ENCODE measurements around the gene GLRX2. TPM values are rescaled to one million over a fixed set of nuclear protein-coding genes. Genes with fewer than 3 reads are reported as not detected.

Gene GLRX2
- polyA plus RNA-seq, 3 donors = 4.2 to 16.1 (median 15.2) TPM

GRCh38 chr1:193110246-193110645 is 5.0 kb upstream of the GLRX2 start:
- Mint-ChIP-seq H3K36me3 (no peaks in the 10 kb centered on the region), H3K27me3 (ENCODE audit: low read depth in 3 of 3) (peaks cover 0 to 3% (median 1%) of the 10 kb centered on the region in 3 donors), H3K27ac (no peak overlapping the region), H3K9me3 (no peaks in the 10 kb centered on the region), H3K4me3 (no peak overlapping the region), H3K4me1 (peaks cover 20% of the 10 kb centered on the region)
- Histone ChIP-seq H4K20me1 (ENCODE audit: insufficient read depth, low read length) (no peaks in the 10 kb centered on the region), H3K4me2 (replicated peaks; ENCODE audit: extremely low read depth, low read length, poor library complexity, severe bottlenecking) (no peak overlapping the region), H3K27me3 (ENCODE audit: control insufficient read depth in 2 of 2, insufficient read depth in 2 of 2, low read length in 2 of 2) (no peaks in the 10 kb centered on the region), H3K4me3 (replicated peaks in 1 of 3; ENCODE audit: low read depth in 2 of 3, low read length in 3 of 3) (no peak overlapping the region), H3K79me2 (ENCODE audit: insufficient read depth, low read length) (no peaks in the 10 kb centered on the region), H2AFZ (ENCODE audit: insufficient read depth, low read depth, low read length, poor library complexity, severe bottlenecking) (no peak overlapping the region), H3K9ac (ENCODE audit: insufficient read depth, low read length, poor library complexity, severe bottlenecking) (no peak overlapping the region), H3K9me3 (replicated peaks in 1 of 2; ENCODE audit: control insufficient read depth in 1 of 2, insufficient read depth in 1 of 2, low read length in 2 of 2) (no peaks in the 10 kb centered on the region), H3K27ac (ENCODE audit: low read depth in 1 of 2, low read length in 2 of 2) (no peak overlapping the region), H3K4me1 (ENCODE audit: control insufficient read depth in 1 of 2, insufficient read depth in 2 of 2, low read length in 2 of 2) (peaks cover 17 to 20% of the 10 kb centered on the region in 2 donors), H3K36me3 (replicated peaks in 1 of 2; ENCODE audit: control insufficient read depth in 1 of 2, insufficient read depth in 2 of 2, low read length in 2 of 2) (no peaks in the 10 kb centered on the region)
- DNase-seq = no peak
- TF ChIP-seq CTCF (IDR thresholded peaks at IDR 0.05) = no peak
- no CpG with 5 or more reads among the region's 1 CpG for WGBS (ENCODE audit: insufficient coverage)
- intact Hi-C loops (cut with micrococcal nuclease) = no loop called here

- no peak overlapping the region for H3K4me2 ChIP-seq (replicated peaks; ENCODE audit: extremely low read depth, low read length, poor library complexity, severe bottlenecking)
- DNase-seq = no peak
- H3K9ac ChIP-seq (ENCODE audit: insufficient read depth, low read length, poor library complexity, severe bottlenecking) = no peak overlapping the region
- Mint-ChIP-seq H3K36me3 (no peaks in the 10 kb centered on the region), H3K4me1 (peaks cover 20% of the 10 kb centered on the region), H3K9me3 (no peaks in the 10 kb centered on the region), H3K27ac (no peak overlapping the region), H3K4me3 (no peak overlapping the region), H3K27me3 (ENCODE audit: low read depth in 3 of 3) (peaks cover 0 to 3% (median 1%) of the 10 kb centered on the region in 3 donors)
- H3K4me1 ChIP-seq (ENCODE audit: control insufficient read depth in 1 of 2, insufficient read depth in 2 of 2, low read length in 2 of 2) = peaks cover 17 to 20% of the 10 kb centered on the region in 2 donors
- intact Hi-C loops (cut with micrococcal nuclease) = loop anchor here (5.0 to 10.0 kb wide), 2 partner anchors 52 to 55 kb away; partner anchors contain the start of genes RO60 (in 2 of the 2) and UCHL5 (in 2 of the 2)
- no peak overlapping the region for H3K4me3 ChIP-seq (replicated peaks in 1 of 3; ENCODE audit: low read depth in 2 of 3, low read length in 3 of 3)
- no peaks in the 10 kb centered on the region for H3K36me3 ChIP-seq (replicated peaks in 1 of 2; ENCODE audit: control insufficient read depth in 1 of 2, insufficient read depth in 2 of 2, low read length in 2 of 2)
- H3K27ac ChIP-seq (ENCODE audit: low read depth in 1 of 2, low read length in 2 of 2) = no peak overlapping the region
- peaks cover 2% of the 10 kb centered on the region for H3K79me2 ChIP-seq (ENCODE audit: insufficient read depth, low read length)
- H3K27me3 ChIP-seq (ENCODE audit: control insufficient read depth in 2 of 2, insufficient read depth in 2 of 2, low read length in 2 of 2) = no peaks in the 10 kb centered on the region
- no peaks in the 10 kb centered on the region for H4K20me1 ChIP-seq (ENCODE audit: insufficient read depth, low read length)
- H3K9me3 ChIP-seq (replicated peaks in 1 of 2; ENCODE audit: control insufficient read depth in 1 of 2, insufficient read depth in 1 of 2, low read length in 2 of 2) = no peaks in the 10 kb centered on the region
- TF ChIP-seq CTCF (IDR thresholded peaks at IDR 0.05) = no peak
- no peak overlapping the region for H2AFZ ChIP-seq (ENCODE audit: insufficient read depth, low read depth, low read length, poor library complexity, severe bottlenecking)
- WGBS (ENCODE audit: insufficient coverage) = 100% methylated on average over 1 of the region's 1 CpG
Observed at GRCh38 chr1:193109619-193110018, 4.4 kb upstream of the GLRX2 start.
